ENCODE measurements around the gene CENPF. TPM values are rescaled to one million over a fixed set of nuclear protein-coding genes. Genes with fewer than 3 reads are reported as not detected.
"Not testable (repeated sequence)": the region's sequence is repeated elsewhere in the genome, so short reads cannot be mapped to it uniquely, and the experiment has no call there.

The CENPF gene
- total RNA-seq, 1 donor from 2014 or later, result 20.8 TPM

GRCh38 chr1:214673576-214673975 is 70.6 kb downstream of the CENPF start:
- Mint-ChIP-seq H3K27ac (ENCODE audit: unreplicated experiment) (no peak overlapping the region), H3K9me3 (ENCODE audit: unreplicated experiment) (no peaks in the 10 kb centered on the region), H3K4me1 (ENCODE audit: unreplicated experiment) (no peaks in the 10 kb centered on the region), H3K27me3 (ENCODE audit: unreplicated experiment) (no peaks in the 10 kb centered on the region), H3K36me3 (ENCODE audit: low read depth, unreplicated experiment) (peaks cover 15% of the 10 kb centered on the region), H3K4me3 (ENCODE audit: unreplicated experiment) (no peak overlapping the region)
- DNase-seq (ENCODE audit: low spot score), result no peak
- TF ChIP-seq CTCF (IDR thresholded peaks at IDR 0.05; ENCODE audit: unreplicated experiment), result no peak

DNA sequence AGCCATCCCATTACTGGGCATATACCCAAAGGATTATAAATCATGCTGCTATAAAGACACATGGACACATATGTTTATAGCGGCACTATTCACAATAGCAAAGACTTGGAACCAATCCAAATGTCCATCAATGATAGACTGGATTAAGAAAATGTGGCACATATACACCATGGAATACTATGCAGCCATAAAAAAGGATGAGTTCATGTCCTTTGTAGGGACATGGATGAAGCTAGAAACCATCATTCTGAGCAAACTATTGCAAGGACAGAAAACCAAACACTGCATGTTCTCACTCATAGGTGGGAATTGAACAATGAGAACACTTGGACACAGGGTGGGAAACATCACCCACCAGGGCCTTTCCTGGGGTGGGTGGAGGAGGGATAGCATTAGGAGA is 72.5 kb downstream of the CENPF start:
- H3K4me3 Mint-ChIP-seq (ENCODE audit: unreplicated experiment); H3K27me3 Mint-ChIP-seq (ENCODE audit: unreplicated experiment); H3K4me1 Mint-ChIP-seq (ENCODE audit: unreplicated experiment); H3K27ac Mint-ChIP-seq (ENCODE audit: unreplicated experiment); H3K9me3 Mint-ChIP-seq (ENCODE audit: unreplicated experiment); DNase-seq (ENCODE audit: low spot score): not testable (repeated sequence)
- H3K36me3 Mint-ChIP-seq (ENCODE audit: low read depth, unreplicated experiment), result peaks cover 15% of the 10 kb centered on the region

DNA sequence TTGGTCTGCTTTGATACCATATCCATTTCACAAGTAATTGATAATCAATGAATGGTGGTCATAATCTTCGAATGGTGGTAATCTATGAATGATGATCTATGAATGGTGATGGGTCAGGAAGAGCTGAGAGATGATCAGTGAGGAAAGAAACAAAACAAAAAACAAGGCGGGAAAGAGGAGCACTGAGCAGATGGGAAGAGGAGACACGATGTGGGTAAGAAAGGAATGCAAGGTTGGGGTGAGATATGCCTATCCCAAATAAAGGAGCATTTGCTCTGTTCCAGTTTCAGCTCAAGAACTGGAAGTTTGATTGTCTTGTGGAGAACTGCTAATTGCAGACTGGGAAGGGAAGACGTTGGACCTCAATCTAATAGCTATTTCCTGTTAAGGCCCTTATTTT is 73.8 kb downstream of the CENPF start:
- H3K27me3 Mint-ChIP-seq (ENCODE audit: unreplicated experiment), result peaks cover 1% of the 10 kb centered on the region
- H3K4me1 Mint-ChIP-seq (ENCODE audit: unreplicated experiment), result no peaks in the 10 kb centered on the region
- H3K36me3 Mint-ChIP-seq (ENCODE audit: low read depth, unreplicated experiment), result peaks cover 15% of the 10 kb centered on the region
- TF ChIP-seq CTCF (IDR thresholded peaks at IDR 0.05; ENCODE audit: unreplicated experiment), result no peak
- no peak overlapping the region for H3K27ac Mint-ChIP-seq (ENCODE audit: unreplicated experiment)
- no peaks in the 10 kb centered on the region for H3K9me3 Mint-ChIP-seq (ENCODE audit: unreplicated experiment)
- no peak overlapping the region for H3K4me3 Mint-ChIP-seq (ENCODE audit: unreplicated experiment)
- DNase-seq (ENCODE audit: low spot score), result no peak

- peaks cover 1% of the 10 kb centered on the region for H3K27me3 Mint-ChIP-seq (ENCODE audit: unreplicated experiment)
- DNase-seq (ENCODE audit: low spot score), result no peak
- no peak overlapping the region for H3K4me3 Mint-ChIP-seq (ENCODE audit: unreplicated experiment)
- H3K27ac Mint-ChIP-seq (ENCODE audit: unreplicated experiment), result no peak overlapping the region
- peaks cover 6% of the 10 kb centered on the region for H3K36me3 Mint-ChIP-seq (ENCODE audit: low read depth, unreplicated experiment)
- H3K9me3 Mint-ChIP-seq (ENCODE audit: unreplicated experiment), result no peaks in the 10 kb centered on the region
- no peaks in the 10 kb centered on the region for H3K4me1 Mint-ChIP-seq (ENCODE audit: unreplicated experiment)
- TF ChIP-seq CTCF (IDR thresholded peaks at IDR 0.05; ENCODE audit: unreplicated experiment), result no peak
Observed at GRCh38 chr1:214677945-214678344, 75.0 kb downstream of the CENPF start.

DNA sequence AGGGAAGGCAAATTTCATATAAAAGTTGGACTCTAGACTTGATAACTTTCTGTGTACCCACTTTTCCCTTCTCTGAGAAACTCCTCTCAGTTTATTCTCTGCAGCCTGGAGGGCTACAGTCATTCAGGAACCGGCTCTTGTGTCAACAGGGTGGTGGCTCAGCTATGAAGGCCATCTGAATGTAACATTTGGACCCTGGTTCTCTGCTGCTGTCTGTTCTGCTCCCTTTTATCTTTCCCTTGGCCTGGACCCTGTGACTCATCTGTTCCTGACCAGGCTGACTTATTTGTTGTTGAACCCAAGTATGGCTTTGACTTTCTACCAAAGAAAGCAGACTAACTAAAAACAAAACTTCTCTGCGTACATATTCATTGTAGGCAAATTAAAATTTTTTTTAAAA is 75.4 kb downstream of the CENPF start:
- no peaks in the 10 kb centered on the region for H3K9me3 Mint-ChIP-seq (ENCODE audit: unreplicated experiment)
- no peaks in the 10 kb centered on the region for H3K4me1 Mint-ChIP-seq (ENCODE audit: unreplicated experiment)
- DNase-seq (ENCODE audit: low spot score), result no peak
- no peak overlapping the region for H3K27ac Mint-ChIP-seq (ENCODE audit: unreplicated experiment)
- no peak for TF ChIP-seq CTCF (IDR thresholded peaks at IDR 0.05; ENCODE audit: unreplicated experiment)
- H3K27me3 Mint-ChIP-seq (ENCODE audit: unreplicated experiment), result peaks cover 1% of the 10 kb centered on the region
- H3K4me3 Mint-ChIP-seq (ENCODE audit: unreplicated experiment), result no peak overlapping the region
- peaks cover 6% of the 10 kb centered on the region for H3K36me3 Mint-ChIP-seq (ENCODE audit: low read depth, unreplicated experiment)

DNA sequence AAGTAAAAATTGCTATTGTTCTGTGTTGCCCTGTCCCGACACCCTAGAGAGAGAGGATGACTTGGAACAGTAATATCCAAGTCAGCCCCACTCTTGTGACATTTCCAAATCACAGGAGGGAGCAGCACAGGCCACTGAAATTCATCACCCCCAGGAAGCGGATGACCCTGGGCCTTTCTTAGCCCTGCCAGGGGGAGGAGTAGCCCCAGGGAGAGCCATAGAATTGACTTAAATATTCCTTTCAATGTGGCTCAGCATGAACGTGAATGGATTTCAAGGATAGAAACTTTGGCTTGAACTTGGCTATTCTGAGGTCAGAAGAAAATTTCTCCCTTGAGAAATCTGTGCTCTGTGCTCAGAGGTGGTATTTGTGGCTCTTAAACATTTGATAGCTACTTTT is 80.6 kb downstream of the CENPF start:
- no peak overlapping the region for H3K4me3 Mint-ChIP-seq (ENCODE audit: unreplicated experiment)
- TF ChIP-seq CTCF (IDR thresholded peaks at IDR 0.05; ENCODE audit: unreplicated experiment), result no peak
- H3K27me3 Mint-ChIP-seq (ENCODE audit: unreplicated experiment), result peaks cover 1% of the 10 kb centered on the region
- H3K4me1 Mint-ChIP-seq (ENCODE audit: unreplicated experiment), result no peaks in the 10 kb centered on the region
- no peak overlapping the region for H3K27ac Mint-ChIP-seq (ENCODE audit: unreplicated experiment)
- H3K9me3 Mint-ChIP-seq (ENCODE audit: unreplicated experiment), result no peaks in the 10 kb centered on the region
- no peaks in the 10 kb centered on the region for H3K36me3 Mint-ChIP-seq (ENCODE audit: low read depth, unreplicated experiment)
- no peak for DNase-seq (ENCODE audit: low spot score)
